ENCODE measurements around the gene PLAGL2.

Gene PLAGL2

GRCh38 chr20:32236048-32236533, 28.5 kb upstream of the PLAGL2 start:
- no peak overlapping the region for H3K4me3 ChIP-seq (ENCODE audit: low read depth, low read length)
- no peak for DNase-seq (ENCODE audit: low read depth)
- TF ChIP-seq CTCF (IDR thresholded peaks at IDR 0.05; ENCODE audit: control insufficient read depth, extremely low read depth, insufficient read depth): no peak

GRCh38 chr20:32235331-32236047, 27.9 kb upstream of the PLAGL2 start:
- no peak overlapping the region for H3K4me3 ChIP-seq (ENCODE audit: low read depth, low read length)
- TF ChIP-seq CTCF (IDR thresholded peaks at IDR 0.05; ENCODE audit: control insufficient read depth, extremely low read depth, insufficient read depth): no peak
- no peak for DNase-seq (ENCODE audit: low read depth)

GRCh38 chr20:32234135-32234808, 26.7 kb upstream of the PLAGL2 start:
- H3K4me3 ChIP-seq (ENCODE audit: low read depth, low read length): no peak overlapping the region
- TF ChIP-seq CTCF (IDR thresholded peaks at IDR 0.05; ENCODE audit: control insufficient read depth, extremely low read depth, insufficient read depth): no peak
- no peak for DNase-seq (ENCODE audit: low read depth)

- H3K4me3 ChIP-seq (ENCODE audit: low read depth, low read length): no peak overlapping the region
- no peak for TF ChIP-seq CTCF (IDR thresholded peaks at IDR 0.05; ENCODE audit: control insufficient read depth, extremely low read depth, insufficient read depth)
- no peak for DNase-seq (ENCODE audit: low read depth)
Measured at GRCh38 chr20:32233286-32233685, 25.7 kb upstream of the PLAGL2 start.

- H3K4me3 ChIP-seq (ENCODE audit: low read depth, low read length): no peak overlapping the region
- no peak for DNase-seq (ENCODE audit: low read depth)
- TF ChIP-seq CTCF (IDR thresholded peaks at IDR 0.05; ENCODE audit: control insufficient read depth, extremely low read depth, insufficient read depth): no peak
Measured at GRCh38 chr20:32232326-32232886, 24.9 kb upstream of the PLAGL2 start.

- no peak for TF ChIP-seq CTCF (IDR thresholded peaks at IDR 0.05; ENCODE audit: control insufficient read depth, extremely low read depth, insufficient read depth)
- no peak overlapping the region for H3K4me3 ChIP-seq (ENCODE audit: low read depth, low read length)
- no peak for DNase-seq (ENCODE audit: low read depth)
Measured at GRCh38 chr20:32231847-32232246, 24.3 kb upstream of the PLAGL2 start.

All from LNCaP clone FGC (cell line).